K562 (cell line): ENCODE results near the gene ITPR2.

Experiments used
- ATF4 ChIP-seq: fragments of 450-650 bp; formaldehyde crosslinking; IDR thresholded peaks from 2 replicates; pipeline ENCODE4 v1.4.0; 2022; ENCODE audit warnings: mild to moderate bottlenecking, moderate library complexity
- CTCF ChIP-seq, 3 experiments: IDR thresholded peaks in 2 of 3; conservative IDR thresholded peaks in 1 of 3; 2 replicates each; pipeline ENCODE4 v1.5.1; 2011 to 2012; ENCODE audit warnings: low read length in 3 of 3, mild to moderate bottlenecking in 3 of 3, control low read depth in 2 of 3, improper control_type of control experiment in 1 of 3, inconsistent platforms in 1 of 3, low read depth in 1 of 3, mixed read lengths in 1 of 3, moderate library complexity in 1 of 3; ENCODE audit not compliant: insufficient read depth in 2 of 3
- FOXO4 ChIP-seq: fragments of 450-650 bp; formaldehyde crosslinking; IDR thresholded peaks from 2 replicates; pipeline ENCODE4 v1.4.0; 2020; ENCODE audit warnings: mild to moderate bottlenecking, moderate library complexity
- NFYB ChIP-seq: IDR thresholded peaks from 2 replicates; pipeline ENCODE4 v1.6.1; 2011; ENCODE audit warnings: mild to moderate bottlenecking, moderate library complexity; ENCODE audit not compliant: insufficient read length; ENCODE audit errors: extremely low read depth
- RAD21 ChIP-seq, 2 experiments: fragments of 250-450 bp in 1 of 2; fragments of 450-650 bp in 1 of 2; sonication (Bioruptor Pico) in 1 of 2; formaldehyde crosslinking in 1 of 2; IDR thresholded peaks in 1 of 2; conservative IDR thresholded peaks in 1 of 2; 2 replicates each; pipeline versions ENCODE4 v1.4.0 to v1.8.0; 2020 to 2022; ENCODE audit warnings: mild to moderate bottlenecking in 2 of 2, moderate library complexity in 1 of 2
- RBM15 ChIP-seq: fragments of 200-400 bp; formaldehyde crosslinking; IDR thresholded peaks from 2 replicates; pipeline ENCODE4 v1.6.1; 2018; ENCODE audit warnings: mild to moderate bottlenecking, low read length, moderate library complexity; ENCODE audit not compliant: insufficient read depth
- RBM34 ChIP-seq: fragments of 200-400 bp; formaldehyde crosslinking; IDR thresholded peaks from 2 replicates; pipeline ENCODE4 v1.6.1; 2018; ENCODE audit warnings: low read length, borderline replicate concordance; ENCODE audit not compliant: insufficient read depth
- SAP30 ChIP-seq: fragments of 200-600 bp; sonication (generic); IDR thresholded peaks from 2 replicates; pipeline ENCODE4 v1.6.1; 2012; ENCODE audit warnings: borderline replicate concordance, low read depth, mild to moderate bottlenecking, moderate library complexity, low read length, control low read depth, inconsistent platforms; ENCODE audit not compliant: insufficient read depth, poor library complexity, severe bottlenecking
- SMC3 ChIP-seq: conservative IDR thresholded peaks from 2 replicates; pipeline ENCODE4 v1.6.1; 2011; ENCODE audit warnings: low read depth, low read length, improper control_type of control experiment; ENCODE audit not compliant: insufficient read depth
- ZHX1 ChIP-seq: fragments of 150-350 bp; conservative IDR thresholded peaks from 2 replicates; pipeline ENCODE4 v1.6.1; 2014; ENCODE audit warnings: low read length
- ZNF124 ChIP-seq: sonication (generic); formaldehyde crosslinking; IDR thresholded peaks from 2 replicates; pipeline ENCODE4 v1.8.1; 2022; ENCODE audit warnings: missing genetic modification reagents
- ZNF174 ChIP-seq: fragments of 250-450 bp; sonication (Bioruptor Pico); IDR thresholded peaks from 2 replicates; pipeline ENCODE4 v1.4.0; 2020; ENCODE audit warnings: mild to moderate bottlenecking
- ZNF77 ChIP-seq: fragments of 250-450 bp; sonication (Bioruptor Pico); IDR thresholded peaks from 2 replicates; pipeline ENCODE4 v1.5.0; 2020

- TF ChIP-seq FOXO4 (CRISPR knock-in tag): no peak
- no peak for TF ChIP-seq RAD21 (CRISPR knock-in tag; conservative IDR thresholded peaks at IDR 0.05 in 1 of 2, IDR thresholded peaks at IDR 0.05 in 1 of 2)
- TF ChIP-seq NFYB: no peak
- TF ChIP-seq ATF4 (CRISPR knock-in tag): no peak
- TF ChIP-seq ZHX1: no peak
- TF ChIP-seq ZNF174 (CRISPR knock-in tag): no peak
- TF ChIP-seq CTCF (IDR thresholded peaks at IDR 0.05 in 2 of 3, conservative IDR thresholded peaks at IDR 0.05 in 1 of 3; ENCODE audit: insufficient read depth in 2 of 3, low read depth in 1 of 3, low read length in 3 of 3): no peak
- no peak for TF ChIP-seq RBM34
- TF ChIP-seq ZNF77: no peak
- TF ChIP-seq SAP30: no peak
- TF ChIP-seq ZNF124 (CRISPR knock-in tag): no peak
- no peak for TF ChIP-seq SMC3
- no peak for TF ChIP-seq RBM15
These were observed 426.6 kb downstream of the ITPR2 start for GRCh38 chr12:26406391-26406790.
